Stimulated activated CD8-positive, alpha-beta memory T cell treated with anti-CD3 and anti-CD28 coated beads, Interleukin-2, amount 100 ng/mL, for 1 hour (primary cell): ENCODE results near the gene FOXQ1.

Experiments used
- DNase-seq, 2 donors: peaks; one replicate each; pipeline ENCODE4 v3.0.0-alpha.2; 2020; ENCODE audit warnings: low read depth in 2 of 2

FOXQ1 gene

DNA sequence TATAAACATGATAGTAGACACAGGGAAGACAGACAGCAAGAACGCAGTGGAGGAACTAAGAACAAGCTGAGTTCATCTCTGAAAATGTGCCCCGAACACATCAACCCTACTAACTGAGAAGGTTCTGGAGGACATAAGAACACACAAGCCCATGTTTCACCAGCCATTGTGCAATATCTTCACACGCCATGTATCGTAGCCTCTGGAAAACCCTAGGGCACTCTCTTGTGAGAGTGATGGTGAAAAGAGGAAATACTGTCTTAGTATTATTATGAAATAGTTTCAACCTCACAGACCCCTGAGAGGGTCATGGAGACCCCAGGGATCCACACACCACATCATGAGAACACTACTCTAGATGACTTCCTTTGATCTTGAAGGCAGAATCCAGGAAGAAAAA, 51.4 kb downstream of the FOXQ1 start:
- DNase-seq: no peak

DNA sequence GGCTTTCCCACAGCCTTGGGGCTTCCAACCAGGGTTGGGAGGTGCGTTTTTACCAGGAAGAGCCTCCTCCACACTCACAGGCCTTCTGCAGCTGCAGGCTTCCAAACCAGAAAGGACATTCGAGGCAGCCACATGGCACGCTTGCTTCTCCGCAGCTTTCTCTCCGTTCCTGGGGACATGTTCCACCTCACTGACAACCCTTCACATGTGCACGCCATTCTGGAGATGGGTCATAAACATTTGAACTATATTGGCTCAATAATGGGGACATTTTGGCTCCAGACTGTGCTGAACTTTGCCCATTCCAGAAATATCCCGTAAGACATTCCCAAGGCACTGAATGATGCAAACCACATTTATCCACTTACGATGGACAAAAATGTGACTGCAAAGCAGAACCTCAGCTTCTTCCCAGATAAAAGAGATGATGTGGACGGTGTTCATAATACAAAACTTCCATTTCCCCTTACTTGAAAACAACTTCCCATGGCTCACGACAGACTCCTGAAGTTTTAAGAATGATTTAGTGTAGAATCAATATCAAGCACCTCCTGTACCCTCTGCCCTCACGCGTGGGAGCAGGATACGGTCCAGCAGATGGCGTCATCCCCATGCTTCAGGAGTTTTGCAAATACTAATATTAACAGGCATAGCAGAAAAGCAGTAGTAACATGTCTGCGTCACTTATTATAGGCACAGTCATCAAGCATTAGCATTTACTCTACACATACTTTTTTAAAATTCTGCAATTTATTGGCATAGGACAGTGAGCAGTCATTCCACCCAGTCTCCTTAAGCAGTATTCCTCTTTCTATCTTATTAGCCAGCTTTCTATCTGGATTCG, 52.1 kb downstream of the FOXQ1 start:
- DNase-seq: no peak
